OCI-LY7 (cell line): Measurements from ENCODE around the gene TPPP. TPM values are rescaled to one million over a fixed set of nuclear protein-coding genes. Genes with fewer than 3 reads are reported as not detected.

Experiments used
- BruUV-seq: library from RNA; stranded (reverse); fragments of 400-500 nt; replicated peaks from 2 replicates; lab custom pipeline; 2021; lab: Mats Ljungman, UMichigan
- CTCF ChIA-PET: fragments of 300-600 bp; sonication (Branson Sonifier 250); formaldehyde crosslinking; loops from one replicate; lab custom pipeline; 2022; ENCODE audit warnings: antibody characterized with exemption; ENCODE audit not compliant: unreplicated experiment; lab: Charles Lee
- POLR2A ChIA-PET: fragments of 300-600 bp; sonication (Branson Sonifier 250); formaldehyde crosslinking; loops from one replicate; lab custom pipeline; 2022; ENCODE audit warnings: antibody characterized with exemption; lab: Charles Lee
- DNase-seq: peaks from one replicate; pipeline ENCODE4 v3.0.0-alpha.2; 2015; ENCODE audit warnings: low spot score
- H2AFZ ChIP-seq: fragments of 200-600 bp; sonication (generic), shearing (Covaris generic); 2 replicates; pipeline ENCODE4 v1.6.1; 2014; ENCODE audit warnings: mild to moderate bottlenecking, antibody characterized with exemption, low read length, moderate library complexity
- H3K27ac ChIP-seq: fragments of 200-600 bp; sonication (generic); 2 replicates; pipeline ENCODE4 v1.5.1; 2014; ENCODE audit warnings: mixed run types, low read depth, mild to moderate bottlenecking, moderate library complexity, low read length, inconsistent platforms; ENCODE audit not compliant: poor library complexity, severe bottlenecking
- H3K36me3 ChIP-seq: fragments of 200-600 bp; sonication (generic); 2 replicates; pipeline ENCODE4 v1.6.1; 2014; ENCODE audit warnings: mild to moderate bottlenecking, antibody characterized with exemption, low read length, moderate library complexity, mixed read lengths; ENCODE audit not compliant: insufficient read depth
- H3K4me1 ChIP-seq: fragments of 200-600 bp; sonication (generic); 2 replicates; pipeline ENCODE4 v1.5.1; 2014; ENCODE audit warnings: mild to moderate bottlenecking, low read length; ENCODE audit not compliant: insufficient read depth, poor library complexity, severe bottlenecking
- H3K4me2 ChIP-seq: fragments of 200-600 bp; sonication (generic); 2 replicates; pipeline ENCODE4 v1.6.1; 2014; ENCODE audit warnings: mild to moderate bottlenecking, low read length
- H3K4me3 ChIP-seq: fragments of 200-600 bp; sonication (generic); 2 replicates; pipeline ENCODE4 v1.5.1; 2014; ENCODE audit warnings: mild to moderate bottlenecking, low read depth, low read length; ENCODE audit not compliant: poor library complexity, severe bottlenecking
- H3K79me2 ChIP-seq: fragments of 200-600 bp; sonication (generic); 2 replicates; pipeline ENCODE4 v1.6.1; 2016; ENCODE audit warnings: low read depth, mild to moderate bottlenecking, low read length, moderate library complexity, mixed read lengths; ENCODE audit not compliant: insufficient read depth
- H3K9me2 ChIP-seq: fragments of 200-600 bp; sonication (generic); 2 replicates; pipeline ENCODE4 v1.6.1; 2016; ENCODE audit warnings: mild to moderate bottlenecking, low read length, mixed read lengths; ENCODE audit not compliant: insufficient read depth
- H3K9me3 ChIP-seq: fragments of 200-600 bp; sonication (generic); 2 replicates; pipeline ENCODE4 v1.6.1; 2014; ENCODE audit warnings: mild to moderate bottlenecking, mixed run types, low read length, mixed read lengths
- H4K20me1 ChIP-seq: fragments of 200-600 bp; sonication (generic); 2 replicates; pipeline ENCODE4 v1.6.1; 2014; ENCODE audit warnings: mild to moderate bottlenecking, antibody characterized with exemption, low read length, moderate library complexity, mixed read lengths; ENCODE audit not compliant: insufficient read depth
- CTCF ChIP-seq: fragments of 200-600 bp; sonication (generic); conservative IDR thresholded peaks from 2 replicates; pipeline ENCODE4 v1.5.1; 2014; ENCODE audit warnings: mild to moderate bottlenecking, antibody characterized with exemption, low read length, moderate library complexity, mixed read lengths
- EZH2phosphoT487 ChIP-seq: fragments of 200-600 bp; sonication (generic); IDR thresholded peaks from 2 replicates; pipeline ENCODE4 v1.6.1; 2018; ENCODE audit warnings: low read depth, borderline replicate concordance, mild to moderate bottlenecking, mixed run types, antibody characterized with exemption, low read length, moderate library complexity, mixed read lengths
- intact Hi-C: fragments of 100-400 bp; cut with micrococcal nuclease; formaldehyde crosslinking; loops from one replicate; pipeline ENCODE4 v1.10.0; 2022; ENCODE audit not compliant: unreplicated experiment
- total RNA-seq, 2 experiments: library from RNA; depleted of rRNA in 1 of 2; stranded (reverse); fragments of >200 nt in 1 of 2; shearing (Covaris generic) in 1 of 2; gene quantifications; 2 replicates each; pipeline ENCODE4 v1.2.3, GENCODE V29; 2014 to 2022

Gene TPPP
- total RNA-seq, 2 experiments from 2014 or later: not detected

DNA sequence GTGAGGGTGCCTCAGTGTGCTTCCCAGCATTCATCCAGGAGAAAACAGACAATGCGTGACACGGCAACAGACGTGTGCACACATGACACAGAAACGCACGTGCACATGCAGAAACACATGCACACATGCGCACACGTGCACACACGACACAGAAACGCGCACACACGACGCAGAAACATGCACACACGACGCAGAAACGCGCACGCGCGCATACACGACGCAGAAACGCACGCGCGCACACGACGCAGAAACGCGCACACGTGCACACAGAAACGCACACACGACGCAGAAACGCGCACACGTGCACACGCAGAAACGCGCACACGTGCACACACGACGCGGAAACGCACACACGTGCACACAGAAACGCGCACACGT lies 16.5 kb downstream of the TPPP start:
- Histone ChIP-seq H3K9me2 (no peaks in the 10 kb centered on the region), H3K4me2 (no peak overlapping the region), H3K79me2 (no peaks in the 10 kb centered on the region), H3K9me3 (no peaks in the 10 kb centered on the region), H2AFZ (no peak overlapping the region), H3K4me1 (no peaks in the 10 kb centered on the region), H4K20me1 (no peaks in the 10 kb centered on the region), H3K4me3 (no peak overlapping the region), H3K27ac (no peak overlapping the region), H3K36me3 (no peaks in the 10 kb centered on the region)
- TF ChIP-seq CTCF (no peak), EZH2phosphoT487 (no peak)
- no TSS peak for BruUV-seq
- CTCF ChIA-PET: no interaction called here
- intact Hi-C loops: no loop called here
- POLR2A ChIA-PET: no interaction called here
- no peak for DNase-seq

DNA sequence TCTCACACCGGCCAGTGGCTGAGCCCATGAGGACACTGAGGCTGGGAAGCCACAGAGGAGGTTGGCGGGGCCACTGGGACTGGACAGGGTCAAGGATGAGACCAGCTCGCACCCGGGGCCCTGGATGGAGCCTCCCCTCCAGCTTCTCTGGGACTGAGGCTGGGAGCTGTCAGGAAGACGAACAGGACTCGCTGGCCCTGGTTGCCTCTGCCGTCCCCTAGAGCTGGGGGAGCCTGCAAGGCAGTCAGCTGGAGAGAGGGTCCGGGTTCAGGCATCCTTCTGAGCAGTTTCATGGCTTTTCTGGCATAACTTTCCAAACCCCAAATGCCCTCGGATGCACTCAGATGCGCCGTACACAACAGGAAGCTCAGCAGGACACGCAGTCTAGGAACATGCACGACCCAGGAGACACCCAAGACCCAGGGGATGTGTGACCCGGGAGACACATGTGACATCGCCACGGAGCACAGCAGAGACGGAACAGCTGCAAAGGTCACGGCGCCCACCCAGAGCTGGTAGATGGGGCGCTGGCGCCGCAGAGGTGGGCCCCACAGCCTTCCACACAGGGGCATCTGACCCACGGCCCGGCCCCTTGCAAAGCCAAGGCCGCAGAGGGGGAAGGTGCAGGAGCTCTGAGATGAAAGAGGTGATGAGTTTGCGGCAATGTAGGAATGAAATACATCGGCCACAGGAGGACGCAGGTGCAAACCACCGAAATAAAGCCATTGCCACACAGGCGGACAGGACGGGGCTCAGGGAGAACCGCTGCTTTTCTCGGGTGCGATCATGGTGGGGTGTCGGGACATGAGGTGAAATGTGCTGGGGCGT lies 17.1 kb downstream of the TPPP start:
- H4K20me1 ChIP-seq: no peaks in the 10 kb centered on the region
- H3K9me2 ChIP-seq: no peaks in the 10 kb centered on the region
- DNase-seq: no peak
- H3K79me2 ChIP-seq: no peaks in the 10 kb centered on the region
- H3K4me1 ChIP-seq: no peaks in the 10 kb centered on the region
- no peak for TF ChIP-seq EZH2phosphoT487
- ChIA-PET POLR2A (no interaction called here), CTCF (no interaction called here)
- no peaks in the 10 kb centered on the region for H3K36me3 ChIP-seq
- no peak overlapping the region for H3K27ac ChIP-seq
- no peaks in the 10 kb centered on the region for H3K9me3 ChIP-seq
- intact Hi-C loops: no loop called here
- no peak overlapping the region for H3K4me3 ChIP-seq
- H3K4me2 ChIP-seq: no peak overlapping the region
- no peak overlapping the region for H2AFZ ChIP-seq
- BruUV-seq: no TSS peak

- H3K9me3 ChIP-seq: no peaks in the 10 kb centered on the region
- H3K4me2 ChIP-seq: no peak overlapping the region
- CTCF ChIA-PET: interaction anchor here (0.5 kb wide), 1 partner anchor 454 kb away, joined by 4 read pairs; no protein-coding TSS in a partner anchor
- no peaks in the 10 kb centered on the region for H4K20me1 ChIP-seq
- H3K27ac ChIP-seq: no peak overlapping the region
- no peaks in the 10 kb centered on the region for H3K9me2 ChIP-seq
- H3K79me2 ChIP-seq: no peaks in the 10 kb centered on the region
- H3K4me3 ChIP-seq: no peak overlapping the region
- no peaks in the 10 kb centered on the region for H3K4me1 ChIP-seq
- TF ChIP-seq EZH2phosphoT487 (no peak), CTCF (no peak)
- H2AFZ ChIP-seq: no peak overlapping the region
- POLR2A ChIA-PET: no interaction called here
- no peak for DNase-seq
- no peaks in the 10 kb centered on the region for H3K36me3 ChIP-seq
- no TSS peak for BruUV-seq
- intact Hi-C loops: no loop called here
These were observed 17.9 kb downstream of the TPPP start for GRCh38 chr5:675111-675870.
